Esophagus muscularis mucosa (tissue), 4 donors: ENCODE data around the gene PCNX4. TPM values are rescaled to one million over a fixed set of nuclear protein-coding genes. Genes with fewer than 3 reads are reported as not detected.

Experiments
- DNase-seq: peaks from one replicate; pipeline ENCODE4 v3.0.0-alpha.2; 2017; ENCODE audit errors: extremely low spot score
- H3K27ac ChIP-seq, 4 donors: fragments of 200-600 bp; sonication (generic); replicated peaks in 1 of 4; 1 replicate in 3 of 4; 2 replicates in 1 of 4; pipeline ENCODE4 v1.5.1; 2016 to 2019; ENCODE audit warnings: mild to moderate bottlenecking in 1 of 4
- H3K27me3 ChIP-seq, 4 donors: fragments of 200-600 bp; sonication (generic); one replicate each; pipeline versions ENCODE4 v1.5.1 to v1.6.0; 2016 to 2019
- H3K36me3 ChIP-seq, 4 donors: fragments of 200-600 bp; sonication (generic); one replicate each; pipeline ENCODE4 v1.5.1; 2016 to 2019
- H3K4me1 ChIP-seq, 4 donors: fragments of 200-600 bp; sonication (generic); one replicate each; pipeline ENCODE4 v1.5.1; 2016 to 2019
- H3K4me3 ChIP-seq, 4 donors: fragments of 200-600 bp; sonication (generic); 1 replicate in 2 of 4; 2 replicates in 2 of 4; pipeline ENCODE4 v1.5.1; 2016 to 2019; ENCODE audit warnings: mild to moderate bottlenecking in 4 of 4, moderate library complexity in 1 of 4
- H3K9me3 ChIP-seq, 4 donors: fragments of 200-600 bp; sonication (generic); 1 replicate in 3 of 4; 2 replicates in 1 of 4; pipeline ENCODE4 v1.5.1; 2016 to 2019
- EP300 ChIP-seq: sonication (generic); formaldehyde crosslinking; IDR thresholded peaks from one replicate; pipeline ENCODE4 v1.6.1; 2017; ENCODE audit warnings: antibody characterized with exemption
- POLR2A ChIP-seq: fragments of 450-650 bp; IDR thresholded peaks from one replicate; pipeline ENCODE4 v1.6.1; 2017; ENCODE audit warnings: antibody characterized with exemption, moderate library complexity, mild to moderate bottlenecking, low read depth
- POLR2AphosphoS5 ChIP-seq, 2 donors: sonication (generic); formaldehyde crosslinking; IDR thresholded peaks; one replicate each; pipeline ENCODE4 v1.6.1; 2017; ENCODE audit warnings: antibody characterized with exemption in 2 of 2
- WGBS: methylation state at CpG from one replicate; pipeline ENCODE4 v1.1.5; 2018; 5-methylcytosine and 5-hydroxymethylcytosine counted together
- intact Hi-C: fragments of 100-400 bp; cut with DNase I; formaldehyde crosslinking; loops from one replicate; pipeline ENCODE4 v1.15.1; 2023
- total RNA-seq, 4 donors: library from RNA; depleted of rRNA; stranded (reverse); fragments of >200 nt; gene quantifications; one replicate each; pipeline versions ENCODE4 v1.1.0 to v1.2.1, GENCODE V29; 2016
- TF ChIP-seq, protein P1 (sequence below), 3 experiments: fragments of 200-600 bp in 2 of 3; fragments of 450-650 bp in 1 of 3; sonication (generic) in 2 of 3; IDR thresholded peaks; one replicate each; pipeline ENCODE4 v1.5.1; 2017 to 2019; ENCODE audit warnings: antibody characterized with exemption in 3 of 3, mild to moderate bottlenecking in 2 of 3, moderate library complexity in 1 of 3

The PCNX4 gene
- total RNA-seq, 4 donors from 2014 or later = 18.7 to 34.5 (median 26.3) TPM

DNA sequence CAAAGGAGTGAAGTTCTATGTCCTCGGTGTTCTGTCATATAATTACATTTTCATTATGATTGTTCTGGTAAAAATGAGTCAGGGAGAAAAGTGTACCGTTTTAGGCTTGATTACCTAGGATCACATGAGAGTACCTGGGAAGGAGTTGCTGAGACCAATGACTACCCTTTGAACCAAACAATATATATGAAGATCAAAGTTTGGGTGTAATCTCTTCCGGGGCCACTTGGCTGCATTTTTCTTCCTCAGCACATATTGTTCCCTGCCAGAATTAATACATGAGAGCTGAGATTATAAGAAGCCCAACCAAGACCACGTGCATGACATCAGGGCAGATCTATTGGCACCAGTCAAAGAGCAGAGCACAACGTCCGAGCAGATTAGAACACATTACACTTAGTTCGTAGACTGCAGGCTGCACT, 114.5 kb downstream of the PCNX4 start:
- H3K9me3 ChIP-seq = no peaks in the 10 kb centered on the region
- 85% methylated on average over 7 of the region's 7 CpGs for WGBS
- H3K4me1 ChIP-seq = peaks cover 0 to 15% (median 0%) of the 10 kb centered on the region in 4 donors
- H3K4me3 ChIP-seq = no peak overlapping the region
- intact Hi-C loops = no loop called here
- H3K27me3 ChIP-seq = no peaks in the 10 kb centered on the region
- no peaks in the 10 kb centered on the region for H3K36me3 ChIP-seq
- TF ChIP-seq POLR2AphosphoS5 (IDR thresholded peaks at IDR 0.05) (no peak), POLR2A (no peak), EP300 (no peak)
- TF ChIP-seq, protein P1, sequence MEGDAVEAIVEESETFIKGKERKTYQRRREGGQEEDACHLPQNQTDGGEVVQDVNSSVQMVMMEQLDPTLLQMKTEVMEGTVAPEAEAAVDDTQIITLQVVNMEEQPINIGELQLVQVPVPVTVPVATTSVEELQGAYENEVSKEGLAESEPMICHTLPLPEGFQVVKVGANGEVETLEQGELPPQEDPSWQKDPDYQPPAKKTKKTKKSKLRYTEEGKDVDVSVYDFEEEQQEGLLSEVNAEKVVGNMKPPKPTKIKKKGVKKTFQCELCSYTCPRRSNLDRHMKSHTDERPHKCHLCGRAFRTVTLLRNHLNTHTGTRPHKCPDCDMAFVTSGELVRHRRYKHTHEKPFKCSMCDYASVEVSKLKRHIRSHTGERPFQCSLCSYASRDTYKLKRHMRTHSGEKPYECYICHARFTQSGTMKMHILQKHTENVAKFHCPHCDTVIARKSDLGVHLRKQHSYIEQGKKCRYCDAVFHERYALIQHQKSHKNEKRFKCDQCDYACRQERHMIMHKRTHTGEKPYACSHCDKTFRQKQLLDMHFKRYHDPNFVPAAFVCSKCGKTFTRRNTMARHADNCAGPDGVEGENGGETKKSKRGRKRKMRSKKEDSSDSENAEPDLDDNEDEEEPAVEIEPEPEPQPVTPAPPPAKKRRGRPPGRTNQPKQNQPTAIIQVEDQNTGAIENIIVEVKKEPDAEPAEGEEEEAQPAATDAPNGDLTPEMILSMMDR (IDR thresholded peaks at IDR 0.05) = no peak
- no peak overlapping the region for H3K27ac ChIP-seq
- DNase-seq = no peak

DNA sequence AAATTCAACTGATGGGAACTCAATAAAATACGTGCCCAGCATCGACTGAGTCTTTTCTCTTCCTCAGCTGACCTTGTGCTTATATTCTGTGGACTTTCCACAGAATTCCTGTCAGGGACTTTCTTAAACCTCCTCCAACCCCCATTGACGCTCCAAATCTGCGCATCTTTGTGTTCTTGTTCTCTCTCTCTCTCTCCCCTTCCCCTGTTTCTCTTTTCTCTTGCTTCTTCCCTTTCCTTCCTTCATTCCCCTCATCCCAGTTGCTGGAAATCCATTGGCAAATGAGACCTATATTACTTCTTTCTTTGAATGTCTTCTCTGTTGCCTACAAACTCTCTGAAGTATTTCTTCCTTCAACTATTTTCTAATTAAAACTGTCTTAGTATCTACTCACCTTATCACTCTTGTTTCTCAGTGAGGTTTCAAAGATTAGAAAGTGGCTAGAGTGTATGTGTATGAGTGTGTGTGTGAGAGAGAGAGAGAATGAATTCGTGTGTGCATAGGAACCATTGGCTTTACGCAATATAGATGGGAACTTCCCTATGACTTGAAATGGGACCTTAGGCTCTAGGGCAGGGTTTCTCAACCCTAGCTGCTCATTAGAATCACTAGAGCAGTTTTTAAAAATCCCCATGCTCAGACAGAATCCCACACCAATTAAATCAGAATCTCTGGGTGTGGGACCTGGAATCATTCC, 115.3 kb downstream of the PCNX4 start:
- no peak overlapping the region for H3K27ac ChIP-seq
- DNase-seq = no peak
- peaks cover 0 to 15% (median 0%) of the 10 kb centered on the region in 4 donors for H3K4me1 ChIP-seq
- H3K36me3 ChIP-seq = no peaks in the 10 kb centered on the region
- no peak overlapping the region for H3K4me3 ChIP-seq
- intact Hi-C loops = no loop called here
- no peaks in the 10 kb centered on the region for H3K9me3 ChIP-seq
- no peaks in the 10 kb centered on the region for H3K27me3 ChIP-seq
- no peak for TF ChIP-seq POLR2A
- TF ChIP-seq, protein P1 (IDR thresholded peaks at IDR 0.05) = no peak
- no peak for TF ChIP-seq POLR2AphosphoS5 (IDR thresholded peaks at IDR 0.05)
- TF ChIP-seq EP300 = no peak
- 88% methylated on average over 6 of the region's 6 CpGs for whole genome bisulfite sequencing

DNA sequence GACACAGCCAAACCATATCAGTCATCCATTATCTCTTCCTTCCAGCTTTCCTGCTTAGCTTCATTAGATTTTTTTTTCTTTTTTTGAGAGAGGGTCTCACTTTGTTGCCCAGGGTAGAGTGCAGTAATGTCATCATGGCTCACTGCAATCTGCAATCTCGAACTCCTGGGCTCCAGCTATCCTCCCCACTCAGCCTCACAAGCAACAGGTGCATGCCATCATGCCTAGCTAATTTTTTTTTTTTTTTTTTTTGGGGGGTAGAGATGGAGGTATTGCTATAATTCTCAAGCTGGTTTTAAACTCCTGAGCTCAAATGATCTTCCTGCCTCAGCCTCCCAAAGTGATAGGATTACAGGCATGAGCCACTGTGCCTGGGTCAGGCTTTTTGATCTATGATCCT, 119.0 kb downstream of the PCNX4 start:
- H3K27ac ChIP-seq = no peak overlapping the region
- H3K27me3 ChIP-seq = no peaks in the 10 kb centered on the region
- WGBS = 82% methylated on average over 1 of the region's 1 CpG
- no peaks in the 10 kb centered on the region for H3K9me3 ChIP-seq
- DNase-seq = no peak
- H3K36me3 ChIP-seq = no peaks in the 10 kb centered on the region
- no peak overlapping the region for H3K4me3 ChIP-seq
- intact Hi-C loops = no loop called here
- no peak for TF ChIP-seq EP300
- TF ChIP-seq POLR2AphosphoS5 (IDR thresholded peaks at IDR 0.05) = no peak
- TF ChIP-seq POLR2A = no peak
- TF ChIP-seq, protein P1 (IDR thresholded peaks at IDR 0.05) = no peak
- H3K4me1 ChIP-seq = peaks cover 0 to 17% (median 10%) of the 10 kb centered on the region in 4 donors

DNA sequence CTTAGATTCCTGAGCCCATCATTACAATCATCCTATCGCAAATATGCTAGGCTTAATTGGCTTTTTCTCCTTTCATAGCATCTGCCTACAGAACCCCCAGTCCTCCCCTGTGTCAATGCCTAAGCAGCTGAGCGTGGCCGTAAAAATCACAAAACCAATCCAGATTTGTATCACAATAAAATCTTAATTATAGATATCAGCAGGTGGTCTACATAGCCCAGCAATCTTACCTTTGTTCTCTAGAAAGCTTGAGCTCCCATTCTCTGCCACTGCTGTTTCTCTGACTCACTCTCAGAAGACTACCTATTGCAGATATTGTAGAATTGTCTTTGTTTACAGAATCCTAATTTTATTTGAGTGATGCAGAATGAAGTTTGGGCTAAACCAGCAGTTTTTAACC, 119.4 kb downstream of the PCNX4 start:
- no peak for DNase-seq
- no peaks in the 10 kb centered on the region for H3K36me3 ChIP-seq
- no peak overlapping the region for H3K4me3 ChIP-seq
- TF ChIP-seq POLR2A (no peak), EP300 (no peak), POLR2AphosphoS5 (IDR thresholded peaks at IDR 0.05) (no peak)
- TF ChIP-seq, protein P1 (IDR thresholded peaks at IDR 0.05) = no peak
- no peak overlapping the region for H3K27ac ChIP-seq
- intact Hi-C loops = no loop called here
- peaks cover 0 to 22% (median 13%) of the 10 kb centered on the region in 4 donors for H3K4me1 ChIP-seq
- WGBS = 89% methylated on average over 3 of the region's 3 CpGs
- H3K27me3 ChIP-seq = no peaks in the 10 kb centered on the region
- H3K9me3 ChIP-seq = no peaks in the 10 kb centered on the region
